KMS-11 (cell line): ENCODE measurements around the gene XPR1.

ENCODE experiments used
- H2AFZ ChIP-seq: fragments of 200-600 bp; sonication (generic); 2 replicates; pipeline ENCODE4 v1.6.1; 2016; ENCODE audit warnings: antibody characterized with exemption, mixed run types, low read depth
- H3K27ac ChIP-seq: fragments of 200-600 bp; sonication (generic); 2 replicates; pipeline ENCODE4 v1.6.1; 2016; ENCODE audit warnings: mild to moderate bottlenecking, mixed run types
- H3K27me3 ChIP-seq: fragments of 200-600 bp; sonication (generic); 2 replicates; pipeline ENCODE4 v1.6.1; 2017; ENCODE audit warnings: mild to moderate bottlenecking, low read depth, mixed run types, moderate library complexity; ENCODE audit not compliant: insufficient read depth
- H3K36me3 ChIP-seq: fragments of 200-600 bp; sonication (generic); 2 replicates; pipeline ENCODE4 v1.6.1; 2017; ENCODE audit warnings: mild to moderate bottlenecking, mixed run types; ENCODE audit not compliant: insufficient read depth
- H3K4me1 ChIP-seq: fragments of 200-600 bp; sonication (generic); 2 replicates; pipeline ENCODE4 v1.6.1; 2016; ENCODE audit warnings: mild to moderate bottlenecking, low read depth, mixed run types; ENCODE audit not compliant: poor library complexity, severe bottlenecking
- H3K4me2 ChIP-seq: fragments of 200-600 bp; sonication (generic); 2 replicates; pipeline ENCODE4 v1.7.0; 2016; ENCODE audit warnings: mild to moderate bottlenecking, mixed run types
- H3K4me3 ChIP-seq: fragments of 200-600 bp; sonication (generic); IDR thresholded peaks from 2 replicates; pipeline ENCODE4 v1.6.1; 2017; ENCODE audit warnings: low read depth, low read length, mixed read lengths; ENCODE audit not compliant: insufficient read depth
- H3K79me2 ChIP-seq: fragments of 200-600 bp; sonication (generic); 2 replicates; pipeline ENCODE4 v1.6.1; 2016; ENCODE audit warnings: low read depth, mixed run types; ENCODE audit not compliant: insufficient read depth
- H3K9ac ChIP-seq: fragments of 200-600 bp; sonication (generic); 2 replicates; pipeline ENCODE4 v1.6.1; 2016; ENCODE audit warnings: mild to moderate bottlenecking, mixed run types
- H4K20me1 ChIP-seq: fragments of 200-600 bp; sonication (generic); 2 replicates; pipeline ENCODE4 v1.6.1; 2016; ENCODE audit warnings: mild to moderate bottlenecking, mixed run types; ENCODE audit not compliant: insufficient read depth
- TF ChIP-seq, protein P1 (sequence below): fragments of 200-600 bp; sonication (generic); conservative IDR thresholded peaks from 2 replicates; pipeline ENCODE4 v1.6.1; 2017; ENCODE audit warnings: low read depth, mild to moderate bottlenecking, antibody characterized with exemption, low read length, moderate library complexity, mixed read lengths

XPR1 gene

DNA sequence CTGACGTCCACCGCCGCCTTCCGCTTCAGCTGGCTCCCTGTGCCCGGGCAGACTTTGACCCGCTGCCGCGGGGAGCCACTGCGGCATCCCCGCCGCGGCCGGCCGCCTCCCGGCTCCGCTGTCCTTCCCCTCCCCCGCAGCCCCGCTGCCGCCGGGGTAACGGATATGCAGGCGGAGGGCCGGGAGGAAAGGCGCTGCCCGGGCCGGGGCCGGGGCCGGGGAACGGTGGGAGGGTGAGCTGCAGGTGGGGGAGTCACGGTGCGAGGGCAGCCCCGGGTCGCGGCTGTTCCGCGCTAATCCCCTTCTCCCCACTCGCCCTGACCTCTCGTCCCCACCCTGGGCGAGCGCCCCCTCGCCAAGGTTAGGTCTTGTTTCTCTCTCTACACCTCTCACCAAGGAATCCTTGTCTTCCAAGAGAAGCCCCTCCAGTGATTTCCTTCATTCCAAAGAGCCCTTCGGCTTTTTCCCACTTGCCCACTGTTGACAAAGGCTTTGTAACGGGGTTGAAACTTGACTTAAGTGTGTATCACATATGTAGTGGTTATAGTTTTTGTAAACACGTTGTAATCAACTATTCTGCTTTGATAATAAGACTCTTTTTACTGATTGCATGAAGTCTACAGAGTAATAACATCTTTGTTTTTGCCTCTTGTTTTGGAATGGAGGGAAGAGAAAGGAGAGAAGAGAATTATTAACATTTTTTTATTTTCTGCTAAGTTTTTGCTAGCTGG, 669 bp downstream of the XPR1 start:
- TF ChIP-seq, protein P1, sequence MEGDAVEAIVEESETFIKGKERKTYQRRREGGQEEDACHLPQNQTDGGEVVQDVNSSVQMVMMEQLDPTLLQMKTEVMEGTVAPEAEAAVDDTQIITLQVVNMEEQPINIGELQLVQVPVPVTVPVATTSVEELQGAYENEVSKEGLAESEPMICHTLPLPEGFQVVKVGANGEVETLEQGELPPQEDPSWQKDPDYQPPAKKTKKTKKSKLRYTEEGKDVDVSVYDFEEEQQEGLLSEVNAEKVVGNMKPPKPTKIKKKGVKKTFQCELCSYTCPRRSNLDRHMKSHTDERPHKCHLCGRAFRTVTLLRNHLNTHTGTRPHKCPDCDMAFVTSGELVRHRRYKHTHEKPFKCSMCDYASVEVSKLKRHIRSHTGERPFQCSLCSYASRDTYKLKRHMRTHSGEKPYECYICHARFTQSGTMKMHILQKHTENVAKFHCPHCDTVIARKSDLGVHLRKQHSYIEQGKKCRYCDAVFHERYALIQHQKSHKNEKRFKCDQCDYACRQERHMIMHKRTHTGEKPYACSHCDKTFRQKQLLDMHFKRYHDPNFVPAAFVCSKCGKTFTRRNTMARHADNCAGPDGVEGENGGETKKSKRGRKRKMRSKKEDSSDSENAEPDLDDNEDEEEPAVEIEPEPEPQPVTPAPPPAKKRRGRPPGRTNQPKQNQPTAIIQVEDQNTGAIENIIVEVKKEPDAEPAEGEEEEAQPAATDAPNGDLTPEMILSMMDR, result peak; percentile 46
- H3K27me3 ChIP-seq, result no peaks in the 10 kb centered on the region
- peaks cover 12% of the 10 kb centered on the region; the same call in 1 of the 2 replicates for H4K20me1 ChIP-seq
- no peaks in the 10 kb centered on the region for H3K36me3 ChIP-seq
- peaks cover 43% of the 10 kb centered on the region for H3K79me2 ChIP-seq
- peak overlapping the region; percentile 98 for H3K4me2 ChIP-seq
- peak overlapping the region; percentile 97 for H3K4me3 ChIP-seq
- peak overlapping the region; percentile 57; the same call in 1 of the 2 replicates for H3K9ac ChIP-seq
- peak overlapping the region; percentile 75 for H2AFZ ChIP-seq
- H3K27ac ChIP-seq, result peak overlapping the region; percentile 73
- peaks cover 31% of the 10 kb centered on the region for H3K4me1 ChIP-seq

DNA sequence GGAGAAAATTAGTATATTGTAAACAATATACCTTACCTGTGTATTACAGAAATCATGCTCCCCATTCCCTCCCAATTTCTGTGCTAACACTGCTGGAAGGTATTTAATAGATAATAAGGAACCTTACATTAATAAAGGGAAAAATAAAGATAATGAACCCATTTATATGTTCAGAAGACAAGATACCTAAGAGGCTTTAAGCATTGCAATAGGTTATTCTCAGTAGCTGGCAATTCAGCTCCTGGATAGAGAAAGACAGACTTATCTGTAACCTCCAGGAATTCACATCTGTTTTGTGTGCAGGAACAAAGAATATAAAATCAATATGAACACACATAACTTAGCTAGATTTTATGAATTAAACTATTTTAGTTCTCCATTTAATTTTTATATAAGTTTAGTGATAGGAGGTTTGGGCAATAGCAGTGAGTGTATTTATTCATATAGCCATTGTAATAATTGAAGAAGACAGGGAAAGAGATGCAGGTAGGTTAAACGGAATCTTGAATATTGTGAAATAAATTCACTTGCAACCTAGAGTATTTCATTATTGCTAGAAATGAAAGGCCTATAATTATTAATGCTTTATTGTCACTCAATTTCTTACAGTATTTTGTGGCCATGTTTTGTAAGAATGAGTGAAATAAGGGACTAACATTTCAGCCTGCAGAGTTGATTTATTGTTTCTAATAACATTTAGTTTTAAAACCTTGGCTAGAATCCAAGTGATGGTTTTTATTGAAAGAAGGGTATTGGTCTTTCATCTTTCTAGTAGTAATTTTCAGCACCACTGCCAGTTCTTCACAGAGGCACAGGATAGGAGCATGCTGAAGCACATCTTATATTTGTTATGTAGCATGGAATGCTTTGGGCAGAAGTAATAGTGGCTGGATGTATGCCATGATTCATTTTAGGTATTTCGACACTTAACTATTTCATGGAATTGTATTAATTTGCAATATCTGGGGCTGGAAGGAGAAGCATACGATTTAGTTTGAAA, 1.5 kb downstream of the XPR1 start:
- Histone ChIP-seq H3K9ac (peak overlapping the region; percentile 57; the same call in 1 of the 2 replicates), H2AFZ (peak overlapping the region; percentile 75; the same call in 1 of the 2 replicates), H4K20me1 (peaks cover 12% of the 10 kb centered on the region; the same call in 1 of the 2 replicates), H3K4me1 (peaks cover 31% of the 10 kb centered on the region), H3K79me2 (peaks cover 43% of the 10 kb centered on the region), H3K36me3 (no peaks in the 10 kb centered on the region), H3K27me3 (no peaks in the 10 kb centered on the region), H3K4me2 (peak overlapping the region; percentile 98), H3K27ac (peak overlapping the region; percentile 73; the same call in 1 of the 2 replicates), H3K4me3 (peak overlapping the region; percentile 97)
- TF ChIP-seq, protein P1, result no peak; the same call in 1 of the 2 replicates

DNA sequence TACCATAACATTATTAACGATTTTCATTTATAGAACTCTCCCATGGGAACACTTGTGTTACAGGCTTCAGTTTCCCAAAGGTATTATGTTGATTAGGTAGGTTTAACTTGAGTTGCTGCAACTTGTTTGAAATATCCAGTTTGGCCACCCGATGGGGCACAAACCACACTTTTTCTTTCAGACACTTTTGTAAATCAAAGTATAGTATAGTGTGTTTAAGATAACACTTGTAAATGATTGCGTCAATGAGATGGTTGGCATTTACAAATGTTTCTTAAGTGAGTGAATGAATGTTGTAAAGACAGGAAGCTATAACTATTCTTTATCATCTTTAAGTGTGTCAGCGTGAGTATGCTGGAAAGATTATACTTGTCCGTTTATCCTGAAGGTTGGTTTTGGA, 4.3 kb downstream of the XPR1 start:
- TF ChIP-seq, protein P1, result no peak
- H3K27me3 ChIP-seq, result no peaks in the 10 kb centered on the region
- H3K4me2 ChIP-seq, result no peak overlapping the region
- no peak overlapping the region for H3K9ac ChIP-seq
- H3K36me3 ChIP-seq, result no peaks in the 10 kb centered on the region
- H3K4me1 ChIP-seq, result peaks cover 31% of the 10 kb centered on the region
- peaks cover 12% of the 10 kb centered on the region; the same call in 1 of the 2 replicates for H4K20me1 ChIP-seq
- H2AFZ ChIP-seq, result no peak overlapping the region
- no peak overlapping the region for H3K27ac ChIP-seq
- H3K79me2 ChIP-seq, result peaks cover 43% of the 10 kb centered on the region
- no peak overlapping the region for H3K4me3 ChIP-seq

DNA sequence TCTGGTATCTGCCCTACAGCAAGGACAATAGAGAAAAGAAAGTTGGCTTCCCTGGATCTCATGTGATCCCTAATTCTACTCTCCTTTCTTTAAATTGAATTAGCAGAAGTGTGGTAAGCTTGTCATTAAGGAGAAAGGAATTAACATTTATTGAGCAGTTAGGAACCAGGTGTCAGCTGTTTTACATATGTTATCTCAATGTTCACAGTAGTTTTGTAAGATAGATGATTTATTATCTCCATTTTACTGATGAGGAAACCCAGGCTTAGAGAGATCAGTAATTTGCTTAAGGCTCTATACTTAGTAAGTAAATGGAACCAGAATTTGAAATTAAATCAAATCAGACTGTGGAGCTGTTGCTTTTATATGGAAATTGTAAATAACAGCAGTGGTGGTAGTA, 8.0 kb downstream of the XPR1 start:
- no peak overlapping the region for H3K27ac ChIP-seq
- H3K79me2 ChIP-seq, result peaks cover 18% of the 10 kb centered on the region
- H3K36me3 ChIP-seq, result no peaks in the 10 kb centered on the region
- H3K4me1 ChIP-seq, result peaks cover 2% of the 10 kb centered on the region
- H3K9ac ChIP-seq, result no peak overlapping the region
- no peak overlapping the region for H2AFZ ChIP-seq
- H3K4me3 ChIP-seq, result no peak overlapping the region
- H3K27me3 ChIP-seq, result no peaks in the 10 kb centered on the region
- no peaks in the 10 kb centered on the region for H4K20me1 ChIP-seq
- TF ChIP-seq, protein P1, result no peak
- no peak overlapping the region for H3K4me2 ChIP-seq
